ENCODE measurements around the gene MRTFA.
"Not testable (repeated sequence)": the region's sequence is repeated elsewhere in the genome, so short reads cannot be mapped to it uniquely, and the experiment has no call there.

The MRTFA gene

GRCh38 chr22:40594346-40594745, 42.2 kb downstream of the MRTFA start:
- no peak for DNase-seq

DNA sequence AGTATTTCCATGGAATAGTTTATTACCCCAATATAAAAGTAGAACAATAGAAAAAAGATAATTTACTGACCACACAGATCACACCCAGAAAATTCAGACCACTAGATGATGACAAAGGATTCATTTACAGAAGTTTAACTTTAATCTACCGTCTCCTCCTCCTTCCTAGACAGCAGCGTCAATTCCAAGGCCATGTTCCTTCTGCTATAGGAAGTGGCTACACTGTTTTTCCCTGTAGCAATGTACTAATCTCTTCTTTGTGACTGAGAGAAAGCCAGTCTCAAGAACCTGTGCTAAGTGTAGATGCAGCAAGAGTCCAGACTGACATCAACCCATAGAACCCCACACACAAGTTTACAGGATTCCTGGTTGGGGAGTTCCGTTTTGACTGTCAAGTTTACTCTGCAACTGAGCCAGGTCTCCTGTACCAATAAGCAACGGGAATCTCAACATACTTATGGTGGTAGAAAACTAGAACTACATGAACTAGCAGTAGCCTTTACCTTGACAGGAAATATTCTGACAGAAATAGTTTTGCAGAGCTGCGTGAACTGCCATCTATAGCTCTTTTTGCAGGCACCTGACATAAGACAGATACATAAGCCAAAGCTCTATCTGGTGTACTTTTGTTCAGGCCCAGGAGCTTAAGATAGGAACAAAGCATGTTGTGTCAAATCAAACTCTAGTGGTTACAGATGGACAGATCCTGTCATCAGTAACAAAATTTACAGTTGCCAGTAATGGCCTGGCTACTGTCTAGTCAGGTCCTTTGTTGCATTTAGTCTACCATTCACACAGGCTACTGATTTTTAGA, 42.9 kb downstream of the MRTFA start:
- no peak for DNase-seq

DNA sequence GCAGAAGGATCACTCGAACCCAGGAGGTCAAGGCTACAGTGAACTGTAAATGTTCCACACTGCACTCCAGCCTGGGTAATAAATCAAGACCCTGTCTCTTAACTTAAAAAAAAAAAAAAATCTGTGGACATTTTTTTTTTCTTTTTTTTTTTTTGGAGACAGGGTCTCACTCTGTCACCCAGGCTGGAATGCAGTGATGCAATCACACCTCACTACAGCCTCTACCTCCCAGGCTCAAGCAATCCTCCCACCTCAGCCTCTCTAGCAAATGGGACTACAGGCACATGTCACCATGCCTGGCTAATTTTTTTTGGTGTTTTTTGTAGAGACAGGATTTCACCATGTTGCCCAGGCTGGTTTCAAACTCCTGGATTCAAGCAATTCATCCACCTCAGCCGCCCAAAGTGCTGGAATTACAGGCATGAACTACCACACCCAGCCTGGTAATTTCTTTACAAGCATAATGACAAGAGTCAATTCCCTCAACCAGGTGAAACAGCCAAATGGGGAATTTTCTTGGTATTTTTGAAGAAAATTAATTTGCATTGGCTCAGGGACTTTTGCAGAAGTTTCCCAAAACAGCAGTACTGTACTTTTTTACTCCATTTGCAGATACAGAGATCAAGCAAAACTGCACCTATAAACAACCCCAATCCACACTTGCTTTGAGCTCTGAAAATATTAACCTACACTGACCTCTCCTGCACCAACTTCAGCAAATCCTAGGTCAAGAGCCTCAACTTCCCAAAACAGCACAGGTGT, 44.0 kb downstream of the MRTFA start:
- no peak for DNase-seq

DNA sequence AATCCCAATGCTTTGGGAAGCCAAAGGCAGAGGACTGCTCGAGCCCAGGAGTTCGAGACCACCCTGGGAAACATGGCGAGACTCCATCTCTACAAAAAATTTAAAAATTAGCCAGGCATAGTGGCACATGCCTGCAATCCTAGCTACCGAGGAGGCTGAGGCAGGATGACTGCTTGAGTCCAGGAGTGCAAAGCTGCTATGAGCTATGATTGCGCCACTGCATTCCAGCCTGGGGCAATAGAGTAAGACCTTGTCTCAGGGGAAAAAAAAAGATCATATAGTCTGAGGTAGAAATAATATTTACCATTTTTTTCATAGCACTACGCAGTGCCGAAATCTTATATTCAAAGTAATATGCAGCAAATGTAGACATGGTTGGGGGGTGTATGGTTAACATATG, 47.8 kb downstream of the MRTFA start:
- DNase-seq = no peak

DNA sequence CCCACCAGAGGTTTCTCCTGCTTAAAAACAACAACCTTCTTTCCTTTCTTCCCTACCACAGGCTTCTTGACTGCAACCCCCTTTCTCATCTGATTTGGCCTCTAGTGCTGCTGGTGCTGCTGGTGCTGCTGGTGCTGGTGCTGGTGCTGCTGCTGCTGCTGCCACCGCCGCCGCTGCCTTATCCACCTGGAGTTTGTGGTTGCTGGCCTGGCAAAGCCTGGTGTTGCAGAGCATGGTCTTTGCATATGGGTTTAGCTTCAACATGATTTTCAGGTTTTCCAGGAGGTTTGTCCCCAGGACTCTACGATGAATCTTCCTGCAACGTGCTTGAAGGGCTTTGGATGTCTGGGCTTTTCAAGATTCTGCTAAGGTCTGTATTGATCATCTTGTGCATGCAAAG, 49.7 kb downstream of the MRTFA start:
- DNase-seq = no peak

GRCh38 chr22:40585310-40585751, 51.2 kb downstream of the MRTFA start:
- DNase-seq = no peak

DNA sequence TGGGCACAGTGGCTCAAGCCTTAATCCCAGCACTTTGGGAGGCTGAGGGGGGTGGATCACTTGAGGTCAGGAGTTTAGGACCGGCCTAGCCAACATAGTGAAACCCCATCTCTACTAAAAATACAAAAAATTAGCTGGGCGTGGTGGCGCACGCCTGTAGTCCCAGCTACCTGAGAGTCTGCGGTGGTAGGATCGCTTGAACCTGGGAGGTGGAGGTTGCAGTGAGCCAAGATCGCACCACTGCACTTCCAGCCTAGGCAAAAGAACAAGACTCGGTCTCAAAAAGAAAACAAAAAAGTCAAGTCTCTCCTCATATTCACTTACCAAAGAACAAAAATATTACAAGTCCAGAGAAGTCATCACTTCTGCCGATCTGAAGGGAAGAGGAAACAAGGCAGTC, 51.8 kb downstream of the MRTFA start:
- not testable (repeated sequence) for DNase-seq

- DNase-seq = no peak
These were observed 53.3 kb downstream of the MRTFA start for GRCh38 chr22:40583053-40583741.

- no peak for DNase-seq
These were observed 54.5 kb downstream of the MRTFA start for GRCh38 chr22:40582063-40582462.

- DNase-seq = no peak
These were observed 55.9 kb downstream of the MRTFA start for GRCh38 chr22:40580631-40581030.

GRCh38 chr22:40578171-40578570, 58.3 kb downstream of the MRTFA start:
- DNase-seq = no peak

GRCh38 chr22:40572976-40573375, 63.5 kb downstream of the MRTFA start:
- DNase-seq = no peak

DNA sequence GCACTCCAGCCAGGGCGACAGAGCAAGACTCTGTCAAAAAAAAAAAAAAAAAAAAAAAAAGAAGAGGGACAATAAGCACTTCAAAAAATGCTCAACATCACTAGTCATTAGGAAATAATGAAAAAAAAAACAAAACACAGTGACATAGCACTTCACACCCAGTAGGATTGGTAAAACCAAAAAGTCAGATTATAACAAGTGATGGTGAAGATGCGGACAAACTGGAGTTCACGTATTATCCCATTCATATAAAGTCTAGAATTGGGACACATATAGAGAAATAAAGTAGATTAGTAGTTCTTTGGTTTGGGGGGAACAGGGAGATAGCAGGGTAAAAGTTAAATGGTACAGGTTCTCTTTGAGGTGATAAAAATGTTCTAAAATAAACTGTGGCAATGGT, 64.6 kb downstream of the MRTFA start:
- no peak for DNase-seq

DNA sequence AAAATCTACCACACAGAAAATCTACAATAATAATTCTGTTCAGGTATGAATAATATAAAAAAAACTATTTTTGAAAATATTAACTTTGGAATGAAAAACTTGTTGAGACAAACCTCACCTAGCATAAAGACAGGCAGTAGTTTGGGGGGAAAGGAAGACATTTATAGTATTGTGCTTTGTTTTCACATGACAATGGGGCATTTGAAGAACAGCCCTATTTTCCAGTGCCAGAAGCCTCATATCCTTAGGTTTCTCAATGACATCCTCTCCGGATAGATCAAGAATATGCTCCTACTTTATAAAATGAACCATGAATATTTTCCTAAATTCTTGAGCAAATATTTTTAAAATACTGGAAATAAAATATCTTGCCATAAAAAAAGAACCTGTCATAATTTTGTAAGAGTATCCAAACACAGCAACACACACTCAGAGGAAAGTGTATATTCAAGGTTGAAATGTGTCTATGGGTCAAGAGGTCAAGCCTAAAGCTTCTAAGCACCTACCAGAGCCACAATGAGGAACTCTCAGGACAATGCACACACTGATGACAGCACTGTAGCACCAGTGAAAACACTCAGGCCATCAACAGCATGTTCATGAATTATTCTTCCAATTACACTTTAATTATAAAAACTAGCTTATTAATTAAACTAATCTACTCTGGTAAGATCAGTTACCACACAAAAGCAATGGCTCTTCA, 68.7 kb downstream of the MRTFA start:
- no peak for DNase-seq

DNA sequence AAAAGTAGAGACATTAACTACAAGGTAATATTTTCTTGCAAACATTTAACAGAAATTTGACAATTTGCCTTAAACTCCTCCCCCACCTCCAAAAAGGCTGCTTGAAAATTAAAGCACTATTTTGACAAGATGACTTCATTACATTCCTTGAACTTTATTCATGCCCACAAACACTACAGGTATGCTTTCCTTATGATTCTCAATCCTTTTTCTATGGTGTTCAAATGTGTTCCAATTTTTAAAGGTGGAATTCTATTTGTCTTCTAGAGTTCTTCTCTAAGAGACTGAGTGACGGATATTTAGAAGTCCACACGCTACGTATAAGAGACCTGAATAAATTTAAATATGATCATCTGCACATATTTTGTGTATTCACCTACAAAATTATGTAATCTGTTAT, 69.4 kb downstream of the MRTFA start:
- DNase-seq = no peak

GRCh38 chr22:40560994-40561515, 75.5 kb downstream of the MRTFA start:
- DNase-seq = no peak

- DNase-seq = no peak
These were observed 76.0 kb downstream of the MRTFA start for GRCh38 chr22:40560551-40560950.

DNA sequence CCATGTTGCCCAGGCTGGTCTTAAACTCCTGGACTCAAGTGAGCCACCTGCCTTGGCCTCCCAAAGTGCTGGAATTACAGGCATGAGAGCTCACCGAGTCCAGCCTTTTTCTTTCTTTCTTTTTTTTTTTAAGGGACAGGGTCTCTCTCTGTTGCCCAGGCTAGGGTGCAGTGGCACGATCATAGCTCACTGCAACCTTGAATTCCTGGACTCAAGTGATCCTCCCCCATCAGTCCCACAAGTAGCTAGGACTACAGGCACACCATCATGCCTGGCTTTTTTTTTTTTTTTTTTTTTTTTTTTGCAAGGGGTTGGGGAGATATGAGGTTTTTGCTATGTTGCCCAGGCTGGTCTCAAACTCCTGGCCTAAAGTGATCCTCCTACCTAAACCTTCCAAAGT, 78.5 kb downstream of the MRTFA start:
- DNase-seq = no peak

- DNase-seq = no peak
These were observed 79.9 kb downstream of the MRTFA start for GRCh38 chr22:40556641-40557040.

DNA sequence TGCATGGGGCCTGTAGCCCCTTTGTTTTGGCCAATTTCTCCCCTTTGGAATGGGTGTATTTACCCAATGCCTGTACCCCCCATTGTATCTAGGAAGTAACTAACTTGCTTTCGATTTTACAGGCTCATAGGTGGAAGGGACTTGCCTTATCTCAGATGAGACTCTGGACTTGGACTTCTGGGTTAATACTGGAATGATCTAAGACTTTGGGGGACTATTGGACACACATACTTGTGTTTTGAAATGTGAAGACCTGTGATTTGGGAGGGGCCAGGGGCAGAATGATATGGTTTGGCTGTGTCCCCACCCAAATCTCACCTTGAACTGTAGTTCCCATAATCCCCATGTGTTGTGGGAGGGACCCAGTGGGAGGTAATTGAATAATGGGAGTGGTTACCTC, 82.5 kb downstream of the MRTFA start:
- not testable (repeated sequence) for DNase-seq

DNA sequence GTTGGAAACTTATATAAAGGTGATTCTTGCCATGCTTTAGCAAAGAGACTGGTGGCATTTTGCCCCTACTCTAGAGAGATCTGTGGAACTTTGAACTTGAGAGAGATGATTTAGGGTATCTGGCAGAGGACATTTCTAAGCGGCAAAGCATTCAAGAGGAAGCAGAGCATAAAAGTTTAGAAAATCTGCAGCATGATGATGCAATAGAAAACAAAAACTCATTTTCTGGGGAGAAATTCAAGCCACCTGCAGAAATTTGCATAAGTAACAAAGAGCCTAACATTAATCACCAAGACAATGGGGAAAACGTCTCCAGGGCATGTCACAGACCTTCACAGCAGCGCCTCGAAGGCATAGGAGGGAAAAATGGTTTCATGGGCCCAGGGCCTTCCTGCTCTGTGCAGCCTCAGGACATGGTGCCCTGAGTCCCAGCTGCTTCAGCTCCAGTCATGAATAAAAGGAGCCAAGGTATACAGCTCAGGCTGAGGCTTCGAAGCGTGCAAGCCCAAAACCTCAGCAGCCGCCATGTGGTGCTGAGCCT, 83.4 kb downstream of the MRTFA start:
- no peak for DNase-seq

DNA sequence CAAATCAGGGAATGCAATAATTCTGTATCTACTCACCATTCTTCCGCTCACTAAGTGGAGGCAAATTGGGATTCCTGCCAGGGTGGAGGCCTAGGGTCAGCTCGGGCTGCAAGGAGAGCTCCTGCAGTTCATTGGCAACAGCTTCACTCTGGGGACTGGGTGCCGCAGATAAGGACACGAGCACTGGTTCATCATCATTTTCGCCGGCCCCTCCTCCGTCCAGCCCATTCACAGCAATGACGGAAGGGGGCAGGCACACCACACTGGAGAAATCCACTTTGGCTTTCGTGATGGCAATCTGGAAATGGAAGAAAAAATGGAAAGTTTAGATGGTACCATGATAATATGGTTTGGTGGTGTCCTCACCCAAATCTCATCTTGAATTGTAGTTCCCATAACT, 84.4 kb downstream of the MRTFA start:
- no peak for DNase-seq

DNA sequence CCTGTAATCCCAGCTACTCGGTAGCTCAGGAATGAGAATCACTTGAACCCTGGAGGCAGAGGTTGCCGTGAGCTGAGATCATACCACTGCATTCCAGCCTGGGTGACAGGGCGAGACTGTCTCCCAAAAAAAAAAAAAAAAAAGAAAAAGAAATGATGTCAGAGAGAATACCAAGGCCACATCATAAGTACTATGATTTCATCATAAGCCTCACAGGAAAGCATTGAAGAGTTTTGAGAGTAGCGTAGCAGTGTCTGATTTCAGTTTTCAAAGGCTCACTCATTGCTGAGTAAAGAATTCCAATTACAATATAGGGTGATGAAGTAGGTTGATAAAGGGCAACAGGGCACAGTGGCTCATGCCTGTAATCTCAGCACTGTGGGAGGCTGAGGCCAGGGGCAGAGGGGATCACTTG, 88.8 kb downstream of the MRTFA start:
- no peak for DNase-seq

Measured in NCI-H1694 (cell line).